DMS114 treated with DMSO at 0.1 percent for 48 hours (cell line): ENCODE measurements around the gene S100A1.

Experiments used
- DNase-seq: peaks from one replicate; lab custom pipeline; 2025; ENCODE audit not compliant: unreplicated experiment; lab: John Stamatoyannopoulos, UW

S100A1 gene

DNA sequence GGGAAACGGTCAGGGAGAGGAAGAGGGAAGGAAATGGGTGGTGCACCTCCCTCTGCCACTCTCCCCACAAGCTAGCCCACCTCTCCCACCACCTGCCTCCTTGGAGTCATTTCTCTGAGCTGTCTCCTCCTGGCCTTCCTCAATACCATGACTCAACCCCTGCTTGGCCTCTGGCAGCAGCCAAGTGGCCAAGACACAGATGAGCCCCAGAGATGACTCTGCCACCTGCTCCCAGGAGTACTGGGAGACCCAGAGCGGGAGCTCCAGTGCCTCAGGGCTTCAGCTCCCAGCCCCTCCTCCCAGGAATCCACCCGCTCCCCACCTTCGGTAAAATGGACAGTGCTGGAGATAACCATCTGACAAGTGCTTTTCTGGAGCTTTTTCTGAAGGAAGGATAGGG lies 17.9 kb upstream of the S100A1 start:
- DNase-seq: no peak

- no peak for DNase-seq
Observed at GRCh38 chr1:153610811-153611301, 17.4 kb upstream of the S100A1 start.

DNA sequence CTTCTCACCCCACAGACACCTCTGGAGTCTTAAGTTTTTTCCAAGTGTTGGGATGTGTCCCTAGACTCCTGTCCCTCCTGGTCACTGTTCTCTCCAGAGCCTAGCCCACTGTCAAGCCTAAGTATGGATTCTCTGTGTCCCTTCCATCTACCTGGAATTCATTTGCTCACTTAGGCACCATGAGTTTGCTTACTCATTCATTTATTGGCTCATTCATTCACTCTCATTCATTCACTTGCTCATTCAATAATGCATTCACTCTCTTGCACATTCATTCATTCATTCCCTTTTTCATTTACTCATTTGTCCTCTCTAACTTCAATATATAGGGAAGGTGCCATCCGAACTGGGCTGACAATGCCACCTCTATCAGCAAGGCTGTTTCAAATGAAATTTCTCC lies 16.9 kb upstream of the S100A1 start:
- DNase-seq: no peak

- no peak for DNase-seq
Observed at GRCh38 chr1:153612111-153612754, 16.0 kb upstream of the S100A1 start.

DNA sequence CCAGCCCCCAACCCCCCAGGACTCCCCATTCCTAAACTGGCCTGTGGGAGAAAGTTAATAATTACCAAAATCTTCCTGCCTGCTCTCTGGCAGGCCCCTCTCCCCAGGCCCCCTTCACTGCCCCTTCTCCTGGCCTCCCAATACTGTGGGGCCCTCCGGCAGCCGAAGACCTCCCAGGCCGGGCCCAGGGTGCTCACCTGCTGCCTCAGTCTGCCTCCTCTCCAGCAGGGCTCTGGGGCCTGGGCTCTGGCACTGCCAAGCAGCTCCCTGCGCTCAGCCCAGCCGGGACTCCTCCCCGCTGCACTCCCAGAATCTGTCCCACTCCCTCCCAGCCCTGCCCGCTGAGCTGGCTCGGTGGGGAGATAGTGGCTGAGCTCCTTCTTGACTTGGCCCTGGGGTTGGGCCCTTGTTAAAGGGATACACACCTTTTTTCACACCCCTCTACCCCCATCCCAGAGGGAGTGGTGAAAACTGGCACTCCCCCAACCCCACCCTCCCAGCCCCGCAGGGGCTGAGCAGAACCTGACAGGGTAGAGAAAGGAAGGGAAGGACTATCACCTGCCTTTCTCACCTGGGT lies 15.4 kb upstream of the S100A1 start, which contains the start of gene S100A16:
TSS of gene S100A16 (minus strand) at position 383 of the 577 bp plus-strand sequence. CDS start 4,986 bp downstream, outside the sequence.
- no peak for DNase-seq

DNA sequence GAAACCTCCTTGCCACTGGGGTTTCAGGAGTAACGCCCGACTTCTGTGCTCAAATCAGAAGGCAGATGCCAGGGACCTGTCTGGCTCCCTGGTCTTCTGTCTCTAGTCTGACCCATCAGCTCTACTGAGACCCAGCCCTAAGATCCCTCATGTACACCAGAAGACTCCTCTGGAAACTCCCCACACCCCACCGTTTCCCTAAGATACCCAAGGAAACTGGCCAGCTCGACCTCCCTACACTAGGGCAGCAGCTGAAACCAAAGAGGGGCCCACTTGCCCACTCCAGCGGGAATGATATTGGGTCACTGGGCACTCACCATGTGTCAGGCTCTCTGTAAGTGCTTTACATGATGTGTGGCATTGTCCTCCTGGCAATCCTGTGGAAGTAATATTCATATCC lies 14.8 kb upstream of the S100A1 start:
- no peak for DNase-seq

GRCh38 chr1:153614189-153614900 lies 13.9 kb upstream of the S100A1 start:
- no peak for DNase-seq

DNA sequence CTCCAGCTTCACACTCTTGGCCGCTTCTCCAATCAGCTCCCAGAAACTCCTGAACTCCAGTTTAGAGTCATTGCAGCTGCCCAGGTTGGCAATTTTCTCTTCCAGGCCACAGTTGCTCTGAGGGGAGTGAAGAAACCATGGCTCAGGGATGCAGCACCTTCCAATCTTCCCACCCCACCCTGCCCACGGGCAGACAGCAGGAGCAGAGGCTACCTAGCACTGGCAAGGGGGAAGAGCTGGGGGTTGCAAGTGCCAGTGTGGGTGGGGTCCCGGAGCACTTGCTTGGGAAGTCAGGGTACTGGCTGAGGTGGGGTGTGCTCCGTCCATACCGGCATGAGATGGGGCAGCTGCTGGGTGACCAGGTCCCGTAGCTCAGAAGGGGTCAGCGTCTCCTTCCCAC lies 13.3 kb upstream of the S100A1 start:
- DNase-seq: no peak

GRCh38 chr1:153615406-153615805 lies 12.8 kb upstream of the S100A1 start:
- DNase-seq: no peak

DNA sequence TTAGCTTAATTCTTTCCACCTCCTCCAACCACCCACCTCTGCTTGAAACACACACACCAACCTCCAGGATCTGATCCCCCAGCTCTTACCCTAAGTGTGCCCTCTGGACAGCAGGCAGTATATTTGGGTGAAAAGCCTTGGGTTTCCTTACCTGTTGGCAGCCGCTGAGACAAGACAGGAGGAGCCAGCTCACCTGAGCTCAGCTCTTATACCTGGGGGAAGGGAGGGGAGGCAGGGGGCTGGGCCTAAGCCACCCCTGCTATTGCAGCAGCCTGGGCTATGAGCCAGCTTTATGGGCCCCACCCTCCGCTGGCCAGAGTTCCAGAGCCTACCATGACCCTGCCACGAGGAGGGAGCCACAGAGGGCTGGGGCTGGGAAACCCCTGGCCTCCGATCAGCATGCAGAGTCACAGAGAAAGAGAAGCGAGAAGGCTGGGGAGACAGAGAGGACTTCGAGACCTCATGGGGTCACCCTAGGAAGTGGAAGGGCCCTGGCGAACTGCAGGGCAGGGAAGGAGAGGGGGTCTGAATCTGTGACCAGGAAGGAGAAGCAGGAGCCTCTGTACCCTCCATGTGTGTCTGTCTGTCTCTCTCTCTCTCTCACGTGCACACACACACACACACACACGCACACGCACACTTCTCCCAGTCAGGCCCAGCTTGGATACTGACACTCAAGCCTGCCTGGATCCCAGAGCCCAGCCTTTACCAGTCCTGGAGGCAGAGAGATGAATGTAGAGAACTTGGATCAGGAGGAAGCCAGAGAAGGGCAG lies 11.9 kb upstream of the S100A1 start, which contains the start of gene S100A14:
TSS of gene S100A14 (minus strand) at position 182 of the 773 bp plus-strand sequence. CDS start 467 bp downstream, outside the sequence.
- no peak for DNase-seq

DNA sequence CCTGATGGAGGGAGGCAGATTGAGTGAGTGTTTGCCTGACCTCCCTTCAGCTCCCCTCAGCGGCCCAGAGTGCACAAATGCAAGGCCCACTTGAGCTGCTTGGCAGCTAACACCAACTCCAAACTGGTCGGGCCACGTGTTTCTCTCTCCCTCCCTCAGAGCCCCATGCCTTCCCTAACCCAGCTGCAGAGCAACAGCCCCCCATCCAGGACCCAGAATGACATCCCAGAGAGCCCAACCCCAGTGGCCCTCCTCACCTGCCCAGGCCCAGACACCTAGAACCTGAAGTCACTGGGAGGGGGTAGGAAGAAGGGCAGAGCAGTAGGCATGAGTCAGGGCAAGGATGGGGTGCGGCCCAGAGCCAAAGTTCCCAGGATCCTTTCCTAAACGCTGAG lies 11.3 kb upstream of the S100A1 start:
- no peak for DNase-seq

DNA sequence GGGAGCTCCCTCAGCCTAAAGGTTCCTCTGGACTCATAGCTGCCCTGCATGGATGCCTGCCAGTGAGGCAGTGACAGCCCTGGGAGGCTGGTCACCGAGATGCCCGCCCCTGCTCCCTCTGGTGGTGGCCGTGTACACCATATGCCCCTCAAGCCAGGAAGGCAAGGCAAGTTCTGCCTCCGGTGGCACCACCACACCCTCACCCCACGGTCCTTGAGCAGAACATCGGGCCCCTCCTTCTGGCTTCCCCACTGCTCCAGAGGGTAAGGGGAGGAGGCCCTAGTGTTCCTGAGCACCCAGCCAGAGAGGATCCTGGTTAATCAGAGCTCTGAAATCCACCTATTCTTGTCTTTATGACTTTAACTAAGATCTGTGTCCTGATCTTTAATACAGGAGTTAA lies 10.6 kb upstream of the S100A1 start:
- DNase-seq: peak; percentile 61

DNA sequence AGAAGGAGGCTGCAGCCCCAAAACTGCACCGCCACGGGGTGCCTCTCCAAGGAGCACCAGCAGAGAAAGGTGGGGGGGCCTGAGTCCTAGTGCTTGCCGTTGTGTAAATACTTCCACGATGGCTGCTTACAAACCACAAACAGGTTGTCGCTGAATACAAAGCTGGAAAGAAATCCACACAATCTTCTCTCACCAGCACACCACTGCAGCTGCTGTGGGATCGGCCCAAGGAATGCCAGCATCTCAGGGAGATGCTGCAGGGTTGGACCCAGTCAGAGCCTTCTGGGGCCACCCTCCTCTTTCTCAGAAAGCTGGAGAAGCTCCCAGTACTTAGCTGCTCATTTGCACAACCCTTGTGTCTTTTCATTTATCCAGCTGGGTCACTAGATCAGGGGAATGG lies 9.1 kb upstream of the S100A1 start:
- DNase-seq: no peak

- no peak for DNase-seq
Observed at GRCh38 chr1:153623101-153623500, 5.1 kb upstream of the S100A1 start.

DNA sequence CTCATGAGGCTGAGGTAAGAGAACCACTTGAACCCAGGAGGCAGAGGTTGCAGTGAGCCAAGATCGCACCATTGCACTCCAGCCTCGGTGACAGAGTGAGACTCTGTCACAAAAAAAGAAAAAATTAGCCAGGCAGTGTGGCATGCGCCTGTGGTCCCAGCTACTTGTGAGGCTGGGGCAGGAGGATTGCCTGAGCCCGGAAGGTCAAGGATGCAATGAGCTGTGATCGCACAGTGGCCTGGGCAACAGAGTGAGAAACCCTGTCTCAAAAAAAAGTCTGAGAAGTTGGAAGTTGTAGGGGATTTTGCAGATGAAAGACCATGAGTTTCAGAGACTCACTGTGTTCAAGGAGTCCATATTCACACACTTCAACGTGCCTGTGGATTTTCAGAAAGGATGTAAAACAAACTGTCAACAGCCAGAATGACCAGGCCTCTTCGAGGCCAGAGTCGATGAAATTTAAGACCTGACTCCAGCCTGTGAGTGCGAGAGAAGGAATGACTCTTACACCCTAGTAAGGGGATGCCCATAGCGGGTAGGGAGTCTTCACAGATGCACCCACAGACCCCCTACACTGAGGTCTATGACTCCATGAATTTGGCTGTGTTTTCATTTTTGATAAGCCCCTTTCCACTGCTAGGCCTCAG lies 3.1 kb upstream of the S100A1 start:
- DNase-seq: no peak

DNA sequence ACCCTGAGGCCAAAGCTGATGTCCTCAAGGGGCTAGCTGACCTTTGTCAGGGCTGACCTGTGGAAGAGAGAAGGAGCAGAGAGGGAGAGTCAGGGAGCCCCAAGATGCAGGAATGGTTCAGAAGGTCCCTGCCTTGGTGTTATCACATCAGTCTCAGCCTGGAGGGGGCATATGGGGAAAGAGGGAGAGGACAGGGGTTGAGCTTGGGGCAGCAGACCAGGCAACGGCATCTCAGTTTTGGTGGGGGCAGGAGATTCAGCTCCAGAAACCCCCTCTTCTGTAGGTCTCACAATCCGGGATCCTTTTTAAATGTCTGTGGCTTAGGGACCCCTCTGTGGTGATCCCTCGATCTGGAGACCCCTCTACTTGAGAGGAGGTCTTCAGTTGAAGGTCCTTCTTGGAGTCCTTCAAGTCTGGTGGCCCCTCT lies 1.7 kb upstream of the S100A1 start:
- no peak for DNase-seq

GRCh38 chr1:153626904-153627714 lies 1.1 kb upstream of the S100A1 start, which contains the start of gene S100A13:
Gene S100A13 (minus strand): TSS chr1:153627505. CDS start chr1:153626472, 1,033 bp downstream.
- no peak for DNase-seq

GRCh38 chr1:153628638-153629342 lies 556 bp downstream of the S100A1 start:
- no peak for DNase-seq

DNA sequence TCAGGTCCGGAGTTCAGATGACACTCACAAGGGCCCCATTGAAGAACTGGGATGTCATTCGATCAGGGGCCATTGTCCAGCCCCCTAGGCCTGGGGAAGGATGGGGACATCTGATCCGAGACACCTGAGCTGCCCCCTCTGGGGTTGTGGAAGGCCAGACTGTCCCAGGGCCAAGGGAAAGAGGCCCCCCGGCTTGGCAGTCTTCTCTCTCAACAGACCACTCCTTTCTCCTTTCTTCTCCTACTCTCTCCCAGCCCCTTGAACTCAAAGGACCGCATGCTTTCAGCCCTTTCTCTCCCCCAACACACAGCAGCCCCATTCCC lies 1.1 kb downstream of the S100A1 start:
- DNase-seq: no peak
